NOMO-1 treated with dmso at 0.1 percent for 144 hours (cell line): Measurements from ENCODE around the gene CEMIP.

ENCODE experiments used
- DNase-seq: peaks from one replicate; lab custom pipeline; 2025; ENCODE audit not compliant: unreplicated experiment; lab: John Stamatoyannopoulos, UW

The CEMIP gene

GRCh38 chr15:80998251-80998650, 219.1 kb downstream of the CEMIP start:
- DNase-seq: no peak

GRCh38 chr15:80999623-81000036, 220.5 kb downstream of the CEMIP start:
- DNase-seq: peak; percentile 64

- DNase-seq: no peak
Measured at GRCh38 chr15:81000144-81000623, 221.0 kb downstream of the CEMIP start.

- DNase-seq: peak; percentile 92
Measured at GRCh38 chr15:81000624-81001151, 221.5 kb downstream of the CEMIP start, which contains the start of gene TLNRD1. Gene TLNRD1, plus strand, starts transcription at chr15:81000923. Its CDS starts 1,349 bp downstream, at chr15:81002272.
